Esophagus squamous epithelium (tissue), 5 donors: ENCODE data around the gene GRAMD2B. TPM values are rescaled to one million over a fixed set of nuclear protein-coding genes. Genes with fewer than 3 reads are reported as not detected.
A peak's percentile ranks its signal among the peaks of the same experiment; 100 is the strongest.

Experiments
- DNase-seq: peaks from one replicate; lab custom pipeline; 2025; lab: John Stamatoyannopoulos, UW
- H3K27ac ChIP-seq, 4 donors: fragments of 200-600 bp; sonication (generic); one replicate each; pipeline ENCODE4 v1.5.1; 2016 to 2019; ENCODE audit warnings: mild to moderate bottlenecking in 1 of 4
- H3K27me3 ChIP-seq, 4 donors: fragments of 200-600 bp; sonication (generic); 1 replicate in 3 of 4; 2 replicates in 1 of 4; pipeline versions ENCODE4 v1.5.1 to v1.6.0; 2017 to 2021; ENCODE audit warnings: antibody characterized with exemption in 1 of 4
- H3K36me3 ChIP-seq, 3 donors: fragments of 200-600 bp; sonication (generic); one replicate each; pipeline ENCODE4 v1.5.1; 2016 to 2019
- H3K4me1 ChIP-seq, 3 donors: fragments of 200-600 bp; sonication (generic); one replicate each; pipeline ENCODE4 v1.5.1; 2017 to 2019
- H3K4me3 ChIP-seq, 4 donors: fragments of 200-600 bp; sonication (generic); 1 replicate in 3 of 4; 2 replicates in 1 of 4; pipeline ENCODE4 v1.5.1; 2016 to 2019; ENCODE audit warnings: mild to moderate bottlenecking in 2 of 4, moderate library complexity in 1 of 4
- H3K9me3 ChIP-seq, 3 donors: fragments of 200-600 bp; sonication (generic); one replicate each; pipeline ENCODE4 v1.5.1; 2016 to 2019
- CTCF ChIP-seq, 6 experiments: fragments of 450-650 bp in 4 of 6; fragments of 200-600 bp in 2 of 6; sonication (generic) in 2 of 6; IDR thresholded peaks; one replicate each; pipeline ENCODE4 v1.5.1; 2016 to 2019; ENCODE audit warnings: antibody characterized with exemption in 6 of 6, mild to moderate bottlenecking in 4 of 6, moderate library complexity in 4 of 6
- POLR2A ChIP-seq, 4 donors: fragments of 450-650 bp; IDR thresholded peaks; one replicate each; pipeline ENCODE4 v1.6.1; 2017; ENCODE audit warnings: antibody characterized with exemption in 4 of 4, mild to moderate bottlenecking in 4 of 4, moderate library complexity in 3 of 4
- WGBS, 2 donors: methylation state at CpG; one replicate each; pipeline ENCODE4 v1.1.5; 2018; 5-methylcytosine and 5-hydroxymethylcytosine counted together
- intact Hi-C: fragments of 100-400 bp; cut with DNase I; formaldehyde crosslinking; loops from one replicate; pipeline ENCODE4 v1.15.0; 2022
- total RNA-seq, 4 donors: library from RNA; depleted of rRNA; stranded (reverse); fragments of >200 nt; gene quantifications; one replicate each; pipeline ENCODE4 v1.1.0, GENCODE V29; 2016
- donor health status: DM: yes; HTN: yes; CAD: no.

The GRAMD2B gene
- total RNA-seq, 4 donors from 2014 or later: 10.2 to 29.0 (median 15.8) TPM

- Histone ChIP-seq H3K27ac (no peak overlapping the region), H3K36me3 (no peaks in the 10 kb centered on the region), H3K9me3 (no peaks in the 10 kb centered on the region), H3K27me3 (no peaks in the 10 kb centered on the region), H3K4me3 (no peak overlapping the region), H3K4me1 (peaks cover 0 to 19% (median 4%) of the 10 kb centered on the region in 3 donors)
- no peak for TF ChIP-seq POLR2A (IDR thresholded peaks at IDR 0.05)
- no peak for TF ChIP-seq CTCF (IDR thresholded peaks at IDR 0.05)
- WGBS, 2 donors: 69 to 72% methylated on average over 3 of the region's 3 CpGs
- DNase-seq: no peak
- intact Hi-C loops: no loop called here
These were observed 9.4 kb upstream of the GRAMD2B start for GRCh38 chr5:126413856-126414255.

- H3K9me3 ChIP-seq: no peaks in the 10 kb centered on the region
- H3K36me3 ChIP-seq: no peaks in the 10 kb centered on the region
- TF ChIP-seq CTCF (IDR thresholded peaks at IDR 0.05) (no peak), POLR2A (IDR thresholded peaks at IDR 0.05) (no peak)
- H3K4me1 ChIP-seq: peaks cover 0 to 19% (median 4%) of the 10 kb centered on the region in 3 donors
- no peaks in the 10 kb centered on the region for H3K27me3 ChIP-seq
- 55 to 69% methylated on average over 1 of the region's 1 CpG for WGBS, 2 donors
- H3K27ac ChIP-seq: peak overlapping the region in 3 of 4 donors; percentile 25 to 72 (median 63)
- H3K4me3 ChIP-seq: no peak overlapping the region
- intact Hi-C loops: no loop called here
- no peak for DNase-seq
These were observed 8.2 kb upstream of the GRAMD2B start for GRCh38 chr5:126414874-126415502.

- TF ChIP-seq POLR2A (IDR thresholded peaks at IDR 0.05) (no peak), CTCF (IDR thresholded peaks at IDR 0.05) (no peak)
- intact Hi-C loops: no loop called here
- Histone ChIP-seq H3K27me3 (no peaks in the 10 kb centered on the region), H3K4me1 (peaks cover 0 to 19% (median 4%) of the 10 kb centered on the region in 3 donors), H3K9me3 (no peaks in the 10 kb centered on the region), H3K27ac (peak overlapping the region in 2 of 4 donors; percentile 56 to 63), H3K36me3 (no peaks in the 10 kb centered on the region), H3K4me3 (no peak overlapping the region)
- WGBS, 2 donors: 71 to 73% methylated on average over 4 of the region's 4 CpGs
- DNase-seq: no peak
These were observed 7.4 kb upstream of the GRAMD2B start for GRCh38 chr5:126415789-126416188.

GRCh38 chr5:126416266-126416925, 6.8 kb upstream of the GRAMD2B start:
- peaks cover 0 to 19% (median 4%) of the 10 kb centered on the region in 3 donors for H3K4me1 ChIP-seq

More at GRCh38 chr5:126416266-126416925, 6.8 kb upstream of the GRAMD2B start:
- H3K9me3 ChIP-seq: no peaks in the 10 kb centered on the region
- peak overlapping the region in 3 of 4 donors; percentile 51 to 63 (median 56) for H3K27ac ChIP-seq
- intact Hi-C loops: no loop called here
- no peak for DNase-seq
- H3K36me3 ChIP-seq: no peaks in the 10 kb centered on the region
- no peak for TF ChIP-seq CTCF (IDR thresholded peaks at IDR 0.05)
- no peak for TF ChIP-seq POLR2A (IDR thresholded peaks at IDR 0.05)
- H3K27me3 ChIP-seq: no peaks in the 10 kb centered on the region
- no peak overlapping the region for H3K4me3 ChIP-seq
- WGBS, 2 donors: 87 to 96% methylated on average over 4 of the region's 4 CpGs
